B cell (primary cell): ENCODE results near the gene TFEB. TPM values are rescaled to one million over a fixed set of nuclear protein-coding genes. Genes with fewer than 3 reads are reported as not detected.

ENCODE experiments used
- ATAC-seq: fragments of 200-7000 bp; cut with Tn5 transposase; one replicate; pipeline ENCODE4 v1.10.0; 2021; ENCODE audit warnings: low read depth, mild to moderate bottlenecking, moderate number of reproducible peaks, moderate library complexity
- CTCF ChIA-PET: fragments of 350-600 bp; sonication (Branson Sonifier 250); formaldehyde crosslinking; loops from one replicate; lab custom pipeline; 2021; ENCODE audit warnings: antibody characterized with exemption, inconsistent platforms; lab: Charles Lee
- POLR2A ChIA-PET: fragments of 350-600 bp; sonication (Branson Sonifier 250); formaldehyde crosslinking; loops from one replicate; lab custom pipeline; 2021; ENCODE audit warnings: antibody characterized with exemption; lab: Charles Lee
- DNase-seq: peaks from one replicate; pipeline ENCODE4 v3.0.0; 2013
- H2AFZ ChIP-seq: 2 replicates; pipeline ENCODE4 v1.6.1; 2012; ENCODE audit warnings: mild to moderate bottlenecking, low read depth, low read length; ENCODE audit not compliant: insufficient read depth, poor library complexity, severe bottlenecking
- H3K27ac ChIP-seq, 2 donors: 1 replicate in 1 of 2; 2 replicates in 1 of 2; pipeline ENCODE4 v1.5.1; 2012 to 2013; ENCODE audit warnings: low read length in 2 of 2, mild to moderate bottlenecking in 2 of 2, moderate library complexity in 1 of 2
- H3K27me3 ChIP-seq, 4 experiments: fragments of 200-600 bp in 1 of 4; sonication (generic) in 1 of 4; replicated peaks in 1 of 4; 1 replicate in 2 of 4; 2 replicates in 2 of 4; pipeline versions ENCODE4 v1.6.1 to v1.7.0; 2013 to 2016; ENCODE audit warnings: low read length in 3 of 4, mild to moderate bottlenecking in 2 of 4, mixed read lengths in 1 of 4, moderate library complexity in 1 of 4; ENCODE audit not compliant: insufficient read depth in 4 of 4, control insufficient read depth in 3 of 4; ENCODE audit errors: control extremely low read depth in 1 of 4
- H3K36me3 ChIP-seq, 2 experiments: replicated peaks in 1 of 2; 1 replicate in 1 of 2; 2 replicates in 1 of 2; pipeline versions ENCODE4 v1.6.1 to v1.7.1; 2013; ENCODE audit warnings: low read length in 1 of 2; ENCODE audit not compliant: insufficient read depth in 2 of 2, control insufficient read depth in 1 of 2; ENCODE audit errors: control extremely low read depth in 1 of 2, extremely low read depth in 1 of 2
- H3K4me1 ChIP-seq, 2 donors: fragments of 200-600 bp in 1 of 2; sonication (generic) in 1 of 2; 1 replicate in 1 of 2; 2 replicates in 1 of 2; pipeline versions ENCODE4 v1.5.1 to v1.6.1; 2013 to 2017; ENCODE audit warnings: low read length in 2 of 2; ENCODE audit not compliant: control insufficient read depth in 2 of 2, insufficient read depth in 2 of 2
- H3K4me2 ChIP-seq: replicated peaks from 2 replicates; pipeline ENCODE3; 2012; ENCODE audit warnings: mild to moderate bottlenecking, low read depth, low read length; ENCODE audit not compliant: poor library complexity, severe bottlenecking
- H3K4me3 ChIP-seq, 5 experiments: fragments of 200-600 bp in 1 of 5; sonication (generic) in 1 of 5; 1 replicate in 3 of 5; 2 replicates in 2 of 5; pipeline versions ENCODE4 v1.5.1 to v1.7.0; 2011 to 2016; ENCODE audit warnings: low read length in 4 of 5, mild to moderate bottlenecking in 4 of 5, low read depth in 2 of 5, control low read depth in 1 of 5, moderate library complexity in 1 of 5; ENCODE audit not compliant: insufficient read depth in 1 of 5; ENCODE audit errors: control extremely low read depth in 1 of 5, extremely low read depth in 1 of 5
- H3K79me2 ChIP-seq: fragments of 200-600 bp; sonication (generic); one replicate; pipeline ENCODE4 v1.6.0; 2016; ENCODE audit warnings: low read length; ENCODE audit not compliant: control insufficient read depth, insufficient read depth
- H3K9ac ChIP-seq: fragments of 200-600 bp; sonication (generic); 2 replicates; pipeline ENCODE4 v1.6.1; 2017; ENCODE audit warnings: mild to moderate bottlenecking, low read length, moderate library complexity
- H3K9me3 ChIP-seq, 3 donors: one replicate each; pipeline versions ENCODE4 v1.6.1 to v1.7.1; 2013; ENCODE audit warnings: low read length in 2 of 3; ENCODE audit not compliant: control insufficient read depth in 2 of 3, insufficient read depth in 1 of 3; ENCODE audit errors: control extremely low read depth in 1 of 3
- H4K20me1 ChIP-seq: 2 replicates; pipeline ENCODE4 v1.6.0; 2012; ENCODE audit warnings: mild to moderate bottlenecking, low read length; ENCODE audit not compliant: insufficient read depth, control insufficient read depth, poor library complexity, severe bottlenecking
- H3K27ac Mint-ChIP-seq: one replicate; pipeline ENCODE4 v1.8.0; 2021; ENCODE audit warnings: mixed read lengths
- H3K27me3 Mint-ChIP-seq: one replicate; pipeline ENCODE4 v1.8.0; 2021; ENCODE audit warnings: mixed read lengths
- H3K4me1 Mint-ChIP-seq: one replicate; pipeline ENCODE4 v1.8.0; 2021; ENCODE audit warnings: mixed read lengths
- H3K4me3 Mint-ChIP-seq: one replicate; pipeline ENCODE4 v1.8.0; 2021; ENCODE audit warnings: mixed read lengths
- H3K9me3 Mint-ChIP-seq: one replicate; pipeline ENCODE4 v1.8.0; 2022; ENCODE audit warnings: mixed read lengths; ENCODE audit not compliant: insufficient read depth
- EZH2 ChIP-seq: IDR thresholded peaks from 2 replicates; pipeline ENCODE4 v1.6.1; 2012; ENCODE audit warnings: borderline replicate concordance, low read depth, mild to moderate bottlenecking, moderate library complexity, low read length; ENCODE audit not compliant: insufficient read depth, poor library complexity, severe bottlenecking
- WGBS: methylation state at CpG from one replicate; pipeline ENCODE4 v1.1.5; 2013; ENCODE audit warnings: missing lambda C conversion rate; ENCODE audit not compliant: insufficient coverage; 5-methylcytosine and 5-hydroxymethylcytosine counted together
- intact Hi-C: fragments of 100-400 bp; cut with micrococcal nuclease; formaldehyde crosslinking; loops from one replicate; pipeline ENCODE4 v1.10.0; 2022
- polyA plus RNA-seq: library from polyadenylated mRNA; depleted of rRNA; stranded (reverse); fragments of >200 nt; gene quantifications from 2 replicates; pipeline ENCODE4 v1.2.3, GENCODE V29; 2012
- total RNA-seq, 2 donors: library from RNA; stranded (reverse); fragments of 120-200 nt in 1 of 2; gene quantifications; 1 replicate in 1 of 2; 2 replicates in 1 of 2; pipeline versions ENCODE4 v1.2.3 to v1.2.4, GENCODE V29; 2013 to 2022
- TF ChIP-seq, protein P1 (sequence below): fragments of 200-600 bp; IDR thresholded peaks from one replicate; pipeline ENCODE4 v1.8.0; 2022; ENCODE audit warnings: antibody characterized with exemption, mild to moderate bottlenecking

TFEB gene
- total and polyA plus RNA-seq, 2 donors (not counting 1 experiment from before 2014, with no cell fraction given): 113 to 148 TPM

GRCh38 chr6:41688256-41688965 lies 47.0 kb downstream of the TFEB start:
- POLR2A ChIA-PET: interaction anchor here (1.0 kb wide), 1 partner anchor 46 kb away, joined by 4 read pairs; no protein-coding TSS in a partner anchor
- peaks cover 61% of the 10 kb centered on the region for H4K20me1 ChIP-seq
- H3K4me3 ChIP-seq: no peak overlapping the region
- ATAC-seq (no peak), DNase-seq (no peak)
- H3K9ac ChIP-seq: no peak overlapping the region
- Mint-ChIP-seq H3K4me3 (no peak overlapping the region), H3K4me1 (peaks cover 22% of the 10 kb centered on the region), H3K27ac (peak overlapping the region; percentile 81), H3K27me3 (no peaks in the 10 kb centered on the region), H3K9me3 (no peaks in the 10 kb centered on the region)
- TF ChIP-seq, protein P1, sequence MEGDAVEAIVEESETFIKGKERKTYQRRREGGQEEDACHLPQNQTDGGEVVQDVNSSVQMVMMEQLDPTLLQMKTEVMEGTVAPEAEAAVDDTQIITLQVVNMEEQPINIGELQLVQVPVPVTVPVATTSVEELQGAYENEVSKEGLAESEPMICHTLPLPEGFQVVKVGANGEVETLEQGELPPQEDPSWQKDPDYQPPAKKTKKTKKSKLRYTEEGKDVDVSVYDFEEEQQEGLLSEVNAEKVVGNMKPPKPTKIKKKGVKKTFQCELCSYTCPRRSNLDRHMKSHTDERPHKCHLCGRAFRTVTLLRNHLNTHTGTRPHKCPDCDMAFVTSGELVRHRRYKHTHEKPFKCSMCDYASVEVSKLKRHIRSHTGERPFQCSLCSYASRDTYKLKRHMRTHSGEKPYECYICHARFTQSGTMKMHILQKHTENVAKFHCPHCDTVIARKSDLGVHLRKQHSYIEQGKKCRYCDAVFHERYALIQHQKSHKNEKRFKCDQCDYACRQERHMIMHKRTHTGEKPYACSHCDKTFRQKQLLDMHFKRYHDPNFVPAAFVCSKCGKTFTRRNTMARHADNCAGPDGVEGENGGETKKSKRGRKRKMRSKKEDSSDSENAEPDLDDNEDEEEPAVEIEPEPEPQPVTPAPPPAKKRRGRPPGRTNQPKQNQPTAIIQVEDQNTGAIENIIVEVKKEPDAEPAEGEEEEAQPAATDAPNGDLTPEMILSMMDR: no peak
- no peak for TF ChIP-seq EZH2
- peaks cover 6 to 21% of the 10 kb centered on the region in 2 donors for H3K4me1 ChIP-seq
- WGBS: 94% methylated on average over 5 of the region's 5 CpGs
- intact Hi-C loops: no loop called here
- no peaks in the 10 kb centered on the region for H3K9me3 ChIP-seq
- peaks cover 34% of the 10 kb centered on the region for H3K79me2 ChIP-seq
- H3K4me2 ChIP-seq: no peak overlapping the region
- H3K27ac ChIP-seq: peak overlapping the region in 1 of 2 donors; percentile 47
- CTCF ChIA-PET: interaction anchor here (0.7 to 8.4 kb wide), 8 partner anchors 12 to 321 kb away, joined by 3 to 86 read pairs (median 4); no protein-coding TSS in a partner anchor
- H3K27me3 ChIP-seq: no peaks in the 10 kb centered on the region
- H2AFZ ChIP-seq: no peak overlapping the region
- peaks cover 0 to 81% of the 10 kb centered on the region in 2 experiments for H3K36me3 ChIP-seq

- H3K4me1 Mint-ChIP-seq: peaks cover 21% of the 10 kb centered on the region
- H3K27me3 ChIP-seq: no peaks in the 10 kb centered on the region
- no peak overlapping the region for H3K4me2 ChIP-seq
- H4K20me1 ChIP-seq: peaks cover 54% of the 10 kb centered on the region
- POLR2A ChIA-PET: interaction anchor here (1.0 kb wide), 1 partner anchor 47 kb away, joined by 4 read pairs; no protein-coding TSS in a partner anchor
- H3K79me2 ChIP-seq: peaks cover 26% of the 10 kb centered on the region
- peaks cover 0 to 80% of the 10 kb centered on the region in 2 experiments for H3K36me3 ChIP-seq
- H3K4me1 ChIP-seq: peaks cover 6 to 21% of the 10 kb centered on the region in 2 donors
- TF ChIP-seq, protein P1: no peak
- no peaks in the 10 kb centered on the region for H3K9me3 Mint-ChIP-seq
- H3K9me3 ChIP-seq: no peaks in the 10 kb centered on the region
- CTCF ChIA-PET: interaction anchor here (0.7 to 8.4 kb wide), 4 partner anchors 13 to 99 kb away, joined by 3 to 86 read pairs (median 11); no protein-coding TSS in a partner anchor
- intact Hi-C loops: no loop called here
- H3K27ac ChIP-seq: peak overlapping the region in 1 of 2 donors; percentile 47
- no peak overlapping the region for H2AFZ ChIP-seq
- no peak overlapping the region for H3K9ac ChIP-seq
- H3K27ac Mint-ChIP-seq: peak overlapping the region; percentile 81
- WGBS: 96% methylated on average over 8 of the region's 9 CpGs
- DNase-seq: no peak
- no peak for ATAC-seq
- H3K27me3 Mint-ChIP-seq: no peaks in the 10 kb centered on the region
- no peak overlapping the region for H3K4me3 Mint-ChIP-seq
- H3K4me3 ChIP-seq: no peak overlapping the region
Observed at GRCh38 chr6:41687501-41688175, 47.8 kb downstream of the TFEB start.
